ENCODE data around the gene SUSD1.

DNA sequence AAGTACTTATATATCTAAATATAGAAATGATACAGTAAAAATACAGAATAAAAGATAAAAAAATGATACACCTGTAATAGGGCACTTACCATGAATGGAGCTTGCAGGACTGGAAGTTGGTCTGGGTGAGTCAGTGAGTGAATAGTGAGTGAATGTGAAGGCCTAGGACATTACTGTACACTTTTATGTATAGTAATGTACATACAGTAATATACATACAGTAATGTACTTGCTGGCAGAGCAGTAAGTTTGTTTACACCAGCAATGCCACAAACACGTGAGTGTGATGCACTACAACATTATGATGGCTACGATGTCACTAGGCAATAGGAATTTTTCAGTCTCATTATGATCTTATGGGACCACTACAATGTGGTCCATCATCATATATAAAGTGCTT is 34.2 kb downstream of the SUSD1 start:
- TF ChIP-seq, protein P1, sequence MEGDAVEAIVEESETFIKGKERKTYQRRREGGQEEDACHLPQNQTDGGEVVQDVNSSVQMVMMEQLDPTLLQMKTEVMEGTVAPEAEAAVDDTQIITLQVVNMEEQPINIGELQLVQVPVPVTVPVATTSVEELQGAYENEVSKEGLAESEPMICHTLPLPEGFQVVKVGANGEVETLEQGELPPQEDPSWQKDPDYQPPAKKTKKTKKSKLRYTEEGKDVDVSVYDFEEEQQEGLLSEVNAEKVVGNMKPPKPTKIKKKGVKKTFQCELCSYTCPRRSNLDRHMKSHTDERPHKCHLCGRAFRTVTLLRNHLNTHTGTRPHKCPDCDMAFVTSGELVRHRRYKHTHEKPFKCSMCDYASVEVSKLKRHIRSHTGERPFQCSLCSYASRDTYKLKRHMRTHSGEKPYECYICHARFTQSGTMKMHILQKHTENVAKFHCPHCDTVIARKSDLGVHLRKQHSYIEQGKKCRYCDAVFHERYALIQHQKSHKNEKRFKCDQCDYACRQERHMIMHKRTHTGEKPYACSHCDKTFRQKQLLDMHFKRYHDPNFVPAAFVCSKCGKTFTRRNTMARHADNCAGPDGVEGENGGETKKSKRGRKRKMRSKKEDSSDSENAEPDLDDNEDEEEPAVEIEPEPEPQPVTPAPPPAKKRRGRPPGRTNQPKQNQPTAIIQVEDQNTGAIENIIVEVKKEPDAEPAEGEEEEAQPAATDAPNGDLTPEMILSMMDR (IDR thresholded peaks at IDR 0.05 in 8 of 11, conservative IDR thresholded peaks at IDR 0.05 in 3 of 11): no peak
- TF ChIP-seq POLR2A (IDR thresholded peaks at IDR 0.05): no peak

All from spleen (tissue), 7 donors.